ENCODE results near the gene TAGLN.
A peak's percentile ranks its signal among the peaks of the same experiment; 100 is the strongest.

TAGLN gene

DNA sequence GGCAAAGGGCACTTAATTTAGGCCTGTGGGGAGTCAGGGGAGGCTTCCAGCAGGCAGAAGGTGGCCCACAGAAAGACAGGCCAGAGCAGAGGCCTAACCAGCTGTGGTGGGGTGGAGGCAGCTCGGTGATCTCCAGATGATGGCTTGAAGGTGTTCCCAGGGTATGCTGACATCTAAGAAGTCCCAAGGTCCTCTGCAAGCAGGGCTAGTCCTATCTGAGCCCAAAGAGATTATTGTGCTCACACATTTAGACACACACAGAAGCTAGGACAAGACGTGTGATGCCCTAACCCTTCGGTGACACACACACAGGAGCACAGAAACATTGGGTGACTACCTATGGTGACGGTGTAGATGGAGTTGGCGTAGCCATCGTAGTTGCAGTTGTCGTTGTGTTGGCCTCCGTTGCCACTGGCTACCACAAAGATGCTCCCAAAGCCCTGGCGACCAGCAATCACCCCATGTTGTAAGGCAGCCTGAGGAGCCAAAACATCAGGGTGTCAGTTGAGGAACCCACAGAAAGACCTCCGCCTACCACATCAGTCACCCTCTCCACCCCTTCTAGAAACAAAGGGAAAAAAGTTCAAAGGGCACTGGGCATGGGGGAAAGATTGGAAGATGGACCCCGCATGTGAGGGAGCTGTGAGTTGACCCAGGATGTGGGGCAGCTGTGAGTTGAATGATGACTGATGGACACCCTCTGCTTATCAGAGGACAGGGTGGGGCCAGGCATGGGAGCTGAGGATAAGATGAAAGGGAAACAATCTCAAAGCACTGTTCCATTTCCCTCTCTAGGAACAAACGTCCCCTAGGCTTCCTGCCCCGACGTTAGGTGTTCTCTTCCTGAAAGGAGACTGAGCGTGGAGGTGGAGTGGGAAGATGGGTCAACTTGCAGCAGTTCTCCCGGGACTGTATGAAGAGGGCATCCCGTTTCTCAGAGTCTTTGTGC is 24.8 kb downstream of the TAGLN start:
- TF ChIP-seq, protein P1, sequence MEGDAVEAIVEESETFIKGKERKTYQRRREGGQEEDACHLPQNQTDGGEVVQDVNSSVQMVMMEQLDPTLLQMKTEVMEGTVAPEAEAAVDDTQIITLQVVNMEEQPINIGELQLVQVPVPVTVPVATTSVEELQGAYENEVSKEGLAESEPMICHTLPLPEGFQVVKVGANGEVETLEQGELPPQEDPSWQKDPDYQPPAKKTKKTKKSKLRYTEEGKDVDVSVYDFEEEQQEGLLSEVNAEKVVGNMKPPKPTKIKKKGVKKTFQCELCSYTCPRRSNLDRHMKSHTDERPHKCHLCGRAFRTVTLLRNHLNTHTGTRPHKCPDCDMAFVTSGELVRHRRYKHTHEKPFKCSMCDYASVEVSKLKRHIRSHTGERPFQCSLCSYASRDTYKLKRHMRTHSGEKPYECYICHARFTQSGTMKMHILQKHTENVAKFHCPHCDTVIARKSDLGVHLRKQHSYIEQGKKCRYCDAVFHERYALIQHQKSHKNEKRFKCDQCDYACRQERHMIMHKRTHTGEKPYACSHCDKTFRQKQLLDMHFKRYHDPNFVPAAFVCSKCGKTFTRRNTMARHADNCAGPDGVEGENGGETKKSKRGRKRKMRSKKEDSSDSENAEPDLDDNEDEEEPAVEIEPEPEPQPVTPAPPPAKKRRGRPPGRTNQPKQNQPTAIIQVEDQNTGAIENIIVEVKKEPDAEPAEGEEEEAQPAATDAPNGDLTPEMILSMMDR (IDR thresholded peaks at IDR 0.05), result no peak

DNA sequence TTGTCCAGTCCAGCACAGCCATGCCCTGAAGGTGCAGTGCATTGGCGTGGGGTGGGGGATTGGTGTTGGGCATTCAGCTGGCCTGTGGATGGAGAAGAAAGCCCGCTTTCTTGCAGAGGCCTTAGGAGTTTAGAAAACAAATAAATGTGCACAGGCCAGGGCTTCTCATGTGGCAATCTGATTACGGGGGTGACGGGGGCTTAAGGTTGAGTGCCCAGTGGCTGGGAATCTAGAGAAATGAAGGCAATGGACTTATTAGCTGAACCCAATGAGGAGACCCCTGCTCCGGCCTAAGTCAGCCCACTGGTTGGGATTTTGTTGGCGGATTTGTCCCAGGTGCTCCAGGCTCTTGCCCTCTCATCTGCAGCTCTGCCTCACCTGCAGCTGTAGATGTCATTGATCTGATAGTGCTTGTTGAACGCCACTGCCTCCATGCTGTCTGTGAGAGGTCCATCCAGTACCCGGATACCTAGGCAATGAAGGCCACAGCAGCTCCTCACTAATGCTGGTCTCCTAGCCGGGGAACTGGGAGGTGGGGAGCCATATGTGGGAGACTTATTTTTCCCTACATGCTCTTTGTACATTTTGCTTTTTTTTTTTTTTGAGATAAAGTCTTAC is 26.5 kb downstream of the TAGLN start:
- TF ChIP-seq, protein P1 (IDR thresholded peaks at IDR 0.05), result no peak

DNA sequence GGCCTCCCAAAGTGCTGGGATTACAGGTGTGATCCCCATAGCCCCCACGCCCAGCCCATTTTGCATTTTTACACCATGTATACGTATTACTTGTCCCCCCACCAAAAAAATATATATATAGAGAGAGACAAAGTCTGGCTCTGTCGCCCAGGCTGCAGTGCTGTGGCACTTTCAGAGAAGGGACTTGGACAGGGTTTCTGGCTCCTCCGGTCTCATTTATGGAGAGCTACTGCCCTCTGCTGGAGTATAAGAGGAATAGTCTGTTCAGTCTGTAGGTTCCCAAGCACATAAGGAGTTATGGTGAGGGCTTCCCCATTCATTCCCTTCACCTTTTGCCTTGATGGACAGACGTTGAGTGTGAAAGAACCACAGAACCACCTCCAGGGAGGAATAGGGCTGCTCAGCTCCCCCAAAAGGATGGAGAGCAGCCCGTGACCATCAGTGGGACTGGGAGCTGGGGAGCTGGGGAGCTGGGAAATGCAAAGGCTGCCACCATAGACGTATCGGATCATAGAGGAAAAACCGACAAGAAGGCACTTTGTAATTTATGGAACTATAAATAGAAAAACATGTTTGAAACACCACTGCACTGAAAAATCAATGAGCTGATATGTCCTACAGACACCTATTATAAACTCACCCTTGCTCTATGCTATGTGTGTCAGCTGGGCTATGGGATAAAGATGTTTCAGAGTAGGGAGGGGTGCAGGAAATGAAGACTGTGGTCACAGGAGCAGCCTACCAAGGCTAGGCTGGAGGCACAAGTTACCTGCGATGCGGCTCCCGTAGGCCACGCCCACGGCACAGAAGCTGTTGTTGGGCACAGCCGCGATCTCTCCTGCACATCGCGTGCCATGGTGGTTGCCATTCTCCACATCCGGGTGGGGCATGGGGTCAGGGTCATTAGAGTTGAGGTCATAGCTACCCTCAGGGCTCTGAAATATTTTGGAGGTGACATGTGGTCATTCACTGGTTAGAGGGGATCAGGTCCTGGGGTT is 27.5 kb downstream of the TAGLN start:
- TF ChIP-seq, protein P1 (IDR thresholded peaks at IDR 0.05), result peak; percentile 67

DNA sequence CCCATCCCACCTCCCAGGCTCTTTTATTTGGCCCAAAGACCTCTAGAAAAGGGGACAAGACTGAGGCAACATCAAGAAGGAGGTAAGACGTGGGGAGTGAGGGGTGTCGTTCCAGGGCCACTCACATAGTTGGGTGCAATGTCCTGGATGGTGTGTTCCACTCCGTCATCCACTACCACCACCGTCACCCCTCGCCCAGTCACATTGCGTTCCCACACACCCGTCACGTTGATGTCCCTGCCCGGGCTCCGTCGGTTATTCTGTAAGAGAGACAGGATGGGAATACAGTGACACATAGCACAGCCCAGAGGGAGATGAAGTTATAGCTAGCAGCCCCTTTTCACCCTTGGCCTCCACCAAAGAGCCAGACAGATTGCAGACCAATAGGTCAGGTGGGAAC is 28.9 kb downstream of the TAGLN start:
- TF ChIP-seq, protein P1 (IDR thresholded peaks at IDR 0.05), result no peak

DNA sequence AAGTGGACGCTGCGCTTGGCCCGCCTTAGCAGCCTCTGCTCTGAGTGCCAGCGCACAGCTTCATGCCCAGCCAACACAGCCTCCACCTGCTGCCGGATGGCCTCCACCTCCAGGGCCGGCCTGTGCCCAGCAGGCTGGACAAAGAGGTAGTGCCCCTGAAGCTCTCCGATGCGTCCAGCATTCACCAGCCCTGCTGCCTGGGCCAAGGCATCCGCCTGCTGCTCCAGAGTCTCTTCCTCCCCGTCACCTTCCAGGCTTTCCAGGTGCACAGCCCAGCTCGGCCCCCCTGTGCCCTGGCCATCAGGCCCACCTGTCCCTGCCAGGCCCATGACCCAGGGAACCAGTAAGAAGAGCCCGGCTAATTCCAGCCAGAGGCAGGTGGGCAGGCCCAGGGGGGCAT is 30.2 kb downstream of the TAGLN start:
- TF ChIP-seq, protein P1 (IDR thresholded peaks at IDR 0.05), result no peak

DNA sequence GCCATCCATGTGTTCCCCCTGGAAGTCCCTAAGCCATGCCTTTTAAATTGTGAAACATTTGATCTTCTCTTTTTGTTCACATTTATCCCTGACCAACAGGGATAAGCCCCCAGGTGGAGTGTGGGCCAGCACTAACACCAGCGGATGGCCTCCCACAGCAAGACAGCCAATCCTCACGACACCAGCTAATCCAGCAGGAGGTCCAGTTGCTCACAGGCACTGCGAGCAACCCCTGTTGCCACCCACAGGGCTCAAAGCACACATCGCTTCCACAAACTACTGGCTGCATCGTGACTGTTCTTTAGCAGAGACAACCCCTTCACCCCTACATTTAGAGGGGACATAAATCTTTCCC is 30.7 kb downstream of the TAGLN start:
- TF ChIP-seq, protein P1 (IDR thresholded peaks at IDR 0.05), result no peak

Data from LNCAP (cell line).